Peyer's patch (tissue), 4 donors: ENCODE measurements around the gene PROM1. TPM values are rescaled to one million over a fixed set of nuclear protein-coding genes. Genes with fewer than 3 reads are reported as not detected.

Source experiments
- DNase-seq, 3 donors: peaks; one replicate each; pipeline ENCODE4 v3.0.0-alpha.2; 2017 to 2019
- H3K27ac ChIP-seq, 4 donors: fragments of 200-600 bp; sonication (generic); one replicate each; pipeline ENCODE4 v1.5.1; 2016 to 2019
- H3K27me3 ChIP-seq, 2 donors: fragments of 200-600 bp; sonication (generic); one replicate each; pipeline ENCODE4 v1.5.1; 2019
- H3K36me3 ChIP-seq, 3 donors: fragments of 200-600 bp; sonication (generic); one replicate each; pipeline ENCODE4 v1.5.1; 2016 to 2019
- H3K4me1 ChIP-seq, 4 donors: fragments of 200-600 bp; sonication (generic); one replicate each; pipeline ENCODE4 v1.5.1; 2016 to 2019
- H3K4me3 ChIP-seq, 4 donors: fragments of 200-600 bp; sonication (generic); 1 replicate in 3 of 4; 2 replicates in 1 of 4; pipeline ENCODE4 v1.5.1; 2016 to 2019; ENCODE audit warnings: mild to moderate bottlenecking in 1 of 4
- H3K9me3 ChIP-seq, 4 donors: fragments of 200-600 bp; sonication (generic); one replicate each; pipeline ENCODE4 v1.5.1; 2016 to 2019; ENCODE audit warnings: mild to moderate bottlenecking in 1 of 4
- POLR2A ChIP-seq, 2 donors: fragments of 450-650 bp; IDR thresholded peaks; one replicate each; pipeline ENCODE4 v1.5.1; 2017; ENCODE audit warnings: antibody characterized with exemption in 2 of 2, mild to moderate bottlenecking in 2 of 2, moderate library complexity in 2 of 2
- total RNA-seq, 4 donors: library from RNA; depleted of rRNA; stranded (reverse); fragments of >200 nt; gene quantifications; one replicate each; pipeline ENCODE4 v1.1.0, GENCODE V29; 2016
- TF ChIP-seq, protein P1 (sequence below), 6 experiments: fragments of 450-650 bp in 4 of 6; fragments of 200-600 bp in 2 of 6; sonication (generic) in 1 of 6; IDR thresholded peaks; one replicate each; pipeline ENCODE4 v1.5.1; 2017 to 2019; ENCODE audit warnings: antibody characterized with exemption in 6 of 6, mild to moderate bottlenecking in 3 of 6, moderate library complexity in 1 of 6

Gene PROM1
- total RNA-seq, 4 donors from 2014 or later: 33.8 to 128 (median 58.9) TPM

- TF ChIP-seq POLR2A (IDR thresholded peaks at IDR 0.05): no peak
- TF ChIP-seq, protein P1, sequence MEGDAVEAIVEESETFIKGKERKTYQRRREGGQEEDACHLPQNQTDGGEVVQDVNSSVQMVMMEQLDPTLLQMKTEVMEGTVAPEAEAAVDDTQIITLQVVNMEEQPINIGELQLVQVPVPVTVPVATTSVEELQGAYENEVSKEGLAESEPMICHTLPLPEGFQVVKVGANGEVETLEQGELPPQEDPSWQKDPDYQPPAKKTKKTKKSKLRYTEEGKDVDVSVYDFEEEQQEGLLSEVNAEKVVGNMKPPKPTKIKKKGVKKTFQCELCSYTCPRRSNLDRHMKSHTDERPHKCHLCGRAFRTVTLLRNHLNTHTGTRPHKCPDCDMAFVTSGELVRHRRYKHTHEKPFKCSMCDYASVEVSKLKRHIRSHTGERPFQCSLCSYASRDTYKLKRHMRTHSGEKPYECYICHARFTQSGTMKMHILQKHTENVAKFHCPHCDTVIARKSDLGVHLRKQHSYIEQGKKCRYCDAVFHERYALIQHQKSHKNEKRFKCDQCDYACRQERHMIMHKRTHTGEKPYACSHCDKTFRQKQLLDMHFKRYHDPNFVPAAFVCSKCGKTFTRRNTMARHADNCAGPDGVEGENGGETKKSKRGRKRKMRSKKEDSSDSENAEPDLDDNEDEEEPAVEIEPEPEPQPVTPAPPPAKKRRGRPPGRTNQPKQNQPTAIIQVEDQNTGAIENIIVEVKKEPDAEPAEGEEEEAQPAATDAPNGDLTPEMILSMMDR (IDR thresholded peaks at IDR 0.05): no peak
- peaks cover 0 to 43% (median 0%) of the 10 kb centered on the region in 3 donors for H3K36me3 ChIP-seq
- no peak for DNase-seq
- no peaks in the 10 kb centered on the region for H3K27me3 ChIP-seq
- no peaks in the 10 kb centered on the region for H3K4me1 ChIP-seq
- H3K27ac ChIP-seq: no peak overlapping the region
- H3K4me3 ChIP-seq: no peak overlapping the region
- H3K9me3 ChIP-seq: no peaks in the 10 kb centered on the region
Measured at GRCh38 chr4:16007471-16008095, 76.2 kb downstream of the PROM1 start.

GRCh38 chr4:16006771-16007446 lies 76.9 kb downstream of the PROM1 start:
- Histone ChIP-seq H3K27ac (no peak overlapping the region), H3K27me3 (no peaks in the 10 kb centered on the region), H3K9me3 (no peaks in the 10 kb centered on the region), H3K4me1 (no peaks in the 10 kb centered on the region), H3K4me3 (no peak overlapping the region), H3K36me3 (peaks cover 0 to 43% (median 0%) of the 10 kb centered on the region in 3 donors)
- no peak for DNase-seq
- no peak for TF ChIP-seq POLR2A (IDR thresholded peaks at IDR 0.05)
- TF ChIP-seq, protein P1 (IDR thresholded peaks at IDR 0.05): no peak

- Histone ChIP-seq H3K4me3 (no peak overlapping the region), H3K36me3 (peaks cover 0 to 46% (median 0%) of the 10 kb centered on the region in 3 donors), H3K9me3 (no peaks in the 10 kb centered on the region), H3K27me3 (no peaks in the 10 kb centered on the region), H3K27ac (no peak overlapping the region), H3K4me1 (no peaks in the 10 kb centered on the region)
- no peak for TF ChIP-seq POLR2A (IDR thresholded peaks at IDR 0.05)
- TF ChIP-seq, protein P1 (IDR thresholded peaks at IDR 0.05): no peak
- no peak for DNase-seq
Measured at GRCh38 chr4:16005676-16006075, 78.1 kb downstream of the PROM1 start.

GRCh38 chr4:16001484-16001858 lies 82.4 kb downstream of the PROM1 start:
- Histone ChIP-seq H3K36me3 (peaks cover 0 to 26% (median 0%) of the 10 kb centered on the region in 3 donors), H3K4me3 (no peak overlapping the region), H3K27me3 (no peaks in the 10 kb centered on the region), H3K9me3 (no peaks in the 10 kb centered on the region), H3K4me1 (no peaks in the 10 kb centered on the region), H3K27ac (no peak overlapping the region)
- peak in 2 of 3 donors; percentile 26 to 58 for DNase-seq
- TF ChIP-seq, protein P1 (IDR thresholded peaks at IDR 0.05): peak; percentile 31 to 72 (median 69)
- TF ChIP-seq POLR2A (IDR thresholded peaks at IDR 0.05): no peak

DNA sequence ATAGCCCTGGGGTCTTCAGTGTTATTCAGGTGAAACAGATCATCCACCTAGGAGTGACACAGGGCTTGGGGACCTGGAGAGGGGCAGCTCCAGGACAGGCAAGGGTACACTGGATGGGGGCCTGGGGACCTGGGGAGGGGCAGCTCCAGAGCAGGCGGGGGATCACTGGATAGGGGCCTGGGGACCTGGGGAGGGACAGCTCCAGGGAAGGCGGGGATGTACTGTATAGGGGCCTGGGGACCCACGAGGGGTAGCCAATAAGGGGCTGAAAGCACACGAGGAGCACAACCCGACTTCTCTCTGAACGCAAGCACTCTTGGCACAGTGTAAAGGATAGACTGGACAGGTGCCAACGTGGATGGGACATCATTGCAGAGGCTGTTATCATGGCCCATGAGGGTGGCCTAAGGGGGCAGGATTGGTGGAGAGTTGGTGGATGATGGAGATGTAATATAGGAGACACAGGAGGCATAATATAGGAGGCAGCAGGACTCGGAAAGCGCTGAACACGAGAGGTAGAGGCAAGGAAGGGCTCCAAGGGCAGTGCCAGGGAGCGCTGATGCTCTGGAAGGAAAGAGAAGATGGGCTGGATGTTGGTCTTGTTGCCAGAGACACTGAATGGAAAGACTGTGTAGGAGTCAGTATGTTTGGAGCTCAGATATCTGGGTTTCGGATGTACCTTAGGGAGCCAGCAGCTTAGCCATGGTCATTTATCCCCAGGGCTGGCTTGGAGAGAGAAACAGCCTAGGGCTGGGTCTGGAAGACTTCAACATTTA lies 82.9 kb downstream of the PROM1 start:
- no peak overlapping the region for H3K4me3 ChIP-seq
- H3K36me3 ChIP-seq: peaks cover 0 to 20% (median 0%) of the 10 kb centered on the region in 3 donors
- no peaks in the 10 kb centered on the region for H3K9me3 ChIP-seq
- TF ChIP-seq POLR2A (IDR thresholded peaks at IDR 0.05): no peak
- TF ChIP-seq, protein P1 (IDR thresholded peaks at IDR 0.05): no peak
- H3K27ac ChIP-seq: no peak overlapping the region
- no peaks in the 10 kb centered on the region for H3K27me3 ChIP-seq
- H3K4me1 ChIP-seq: no peaks in the 10 kb centered on the region
- no peak for DNase-seq
